Left lung (tissue), 10 donors: ENCODE measurements around the gene MAP1B. TPM values are rescaled to one million over a fixed set of nuclear protein-coding genes. Genes with fewer than 3 reads are reported as not detected.

Experiments
- ATAC-seq: fragments of 200-7000 bp; cut with Tn5 transposase; one replicate; pipeline ENCODE4 v1.9.1; 2020; ENCODE audit warnings: moderate library complexity
- DNase-seq, 4 donors: peaks; one replicate each; pipeline ENCODE4 v3.0.0-alpha.2; 2013 to 2020
- H3K27ac ChIP-seq, 2 donors: fragments of 200-600 bp; sonication (generic) in 1 of 2; one replicate each; pipeline versions ENCODE4 v1.5.0 to v1.8.0; 2020 to 2021
- H3K27me3 ChIP-seq, 2 donors: fragments of 200-600 bp; sonication (generic) in 1 of 2; one replicate each; pipeline versions ENCODE4 v1.5.0 to v1.8.0; 2020 to 2021
- H3K36me3 ChIP-seq, 2 donors: fragments of 200-600 bp; sonication (generic) in 1 of 2; one replicate each; pipeline versions ENCODE4 v1.5.0 to v1.8.0; 2020 to 2021
- H3K4me1 ChIP-seq, 2 donors: fragments of 200-600 bp; one replicate each; pipeline ENCODE4 v1.8.0; 2021
- H3K4me3 ChIP-seq, 2 donors: fragments of 200-600 bp; sonication (generic) in 1 of 2; one replicate each; pipeline versions ENCODE4 v1.5.0 to v1.8.0; 2020 to 2021; ENCODE audit warnings: mild to moderate bottlenecking in 1 of 2
- H3K9me3 ChIP-seq, 2 donors: fragments of 200-600 bp; sonication (generic) in 1 of 2; one replicate each; pipeline versions ENCODE4 v1.5.0 to v1.8.0; 2020 to 2021
- intact Hi-C, 2 donors: fragments of 100-400 bp; cut with DNase I; formaldehyde crosslinking; loops; one replicate each; pipeline versions ENCODE4 v1.11.2 to v1.14.2; 2022
- polyA plus RNA-seq, 6 donors: library from polyadenylated mRNA; unstranded; fragments of 120-200 nt; gene quantifications; one replicate each; pipeline ENCODE4 v1.2.1, GENCODE V29; 2013; ENCODE audit not compliant: insufficient read length in 6 of 6
- total RNA-seq, 2 donors: library from RNA; stranded (reverse); fragmentation: NEBNext Ultra II Directional; extraction: Animal tissue kit (Norgen Biotek cat#: 25700); gene quantifications; one replicate each; pipeline ENCODE4 v1.2.1, GENCODE V29; 2021
- TF ChIP-seq, protein P1 (sequence below), 2 donors: fragments of 200-600 bp; sonication (generic) in 1 of 2; IDR thresholded peaks; one replicate each; pipeline versions ENCODE4 v1.5.0 to v1.8.0; 2021; ENCODE audit warnings: antibody characterized with exemption in 2 of 2
- donor health status: DM: no; HTN: yes; CAD: no.
- donor health status: DM: no; HTN: no; CAD: no.

MAP1B gene
- total and polyA plus RNA-seq, 8 donors: 14.6 to 62.6 (median 23.3) TPM

DNA sequence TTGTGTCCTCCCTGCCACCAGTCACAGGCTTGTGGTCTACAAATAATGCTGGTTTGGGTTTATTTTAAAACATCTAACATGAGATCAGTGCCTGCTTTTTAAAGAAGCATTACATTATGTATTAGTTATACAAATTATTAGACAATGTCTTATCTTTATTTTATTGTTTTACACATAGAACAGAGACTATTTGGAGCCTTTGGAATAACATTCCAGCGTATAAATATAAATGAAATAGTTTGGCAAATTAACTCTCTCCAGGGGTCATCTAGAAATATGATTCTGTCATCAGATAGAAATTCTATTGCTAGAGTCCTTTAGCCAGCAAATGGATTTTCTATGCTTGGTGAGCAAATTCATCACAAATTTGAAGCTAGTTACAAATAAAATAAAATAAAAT, 22.4 kb downstream of the MAP1B start:
- intact Hi-C loops: no loop called here
- no peak for DNase-seq
- Histone ChIP-seq H3K36me3 (no peaks in the 10 kb centered on the region), H3K4me3 (no peak overlapping the region), H3K27me3 (no peaks in the 10 kb centered on the region), H3K9me3 (no peaks in the 10 kb centered on the region), H3K27ac (no peak overlapping the region), H3K4me1 (no peaks in the 10 kb centered on the region)
- TF ChIP-seq, protein P1, sequence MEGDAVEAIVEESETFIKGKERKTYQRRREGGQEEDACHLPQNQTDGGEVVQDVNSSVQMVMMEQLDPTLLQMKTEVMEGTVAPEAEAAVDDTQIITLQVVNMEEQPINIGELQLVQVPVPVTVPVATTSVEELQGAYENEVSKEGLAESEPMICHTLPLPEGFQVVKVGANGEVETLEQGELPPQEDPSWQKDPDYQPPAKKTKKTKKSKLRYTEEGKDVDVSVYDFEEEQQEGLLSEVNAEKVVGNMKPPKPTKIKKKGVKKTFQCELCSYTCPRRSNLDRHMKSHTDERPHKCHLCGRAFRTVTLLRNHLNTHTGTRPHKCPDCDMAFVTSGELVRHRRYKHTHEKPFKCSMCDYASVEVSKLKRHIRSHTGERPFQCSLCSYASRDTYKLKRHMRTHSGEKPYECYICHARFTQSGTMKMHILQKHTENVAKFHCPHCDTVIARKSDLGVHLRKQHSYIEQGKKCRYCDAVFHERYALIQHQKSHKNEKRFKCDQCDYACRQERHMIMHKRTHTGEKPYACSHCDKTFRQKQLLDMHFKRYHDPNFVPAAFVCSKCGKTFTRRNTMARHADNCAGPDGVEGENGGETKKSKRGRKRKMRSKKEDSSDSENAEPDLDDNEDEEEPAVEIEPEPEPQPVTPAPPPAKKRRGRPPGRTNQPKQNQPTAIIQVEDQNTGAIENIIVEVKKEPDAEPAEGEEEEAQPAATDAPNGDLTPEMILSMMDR (IDR thresholded peaks at IDR 0.05): no peak
- no peak for ATAC-seq

DNA sequence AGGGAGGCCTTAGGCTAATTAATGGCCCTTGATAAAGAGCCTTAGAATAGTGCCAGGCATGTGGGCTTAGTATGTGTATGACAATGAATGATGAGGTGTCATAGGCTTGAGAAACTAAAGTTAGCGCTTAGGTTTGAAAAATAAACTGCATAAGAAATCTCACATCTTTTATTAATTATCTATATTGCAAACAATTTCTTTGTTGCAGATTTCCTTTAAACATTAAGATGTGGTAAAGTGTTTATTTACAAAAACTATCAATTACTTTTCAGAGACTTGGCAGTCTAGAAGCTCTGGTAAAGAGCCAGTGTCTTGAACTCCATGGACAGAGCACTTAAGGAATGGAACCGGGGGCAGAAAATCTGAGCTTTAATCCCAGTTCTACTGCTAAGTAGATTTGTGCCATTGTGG, 23.1 kb downstream of the MAP1B start:
- DNase-seq (peak in 2 of 4 donors; percentile 75 to 83), ATAC-seq (peak; percentile 57)
- H3K4me1 ChIP-seq: no peaks in the 10 kb centered on the region
- TF ChIP-seq, protein P1 (IDR thresholded peaks at IDR 0.05): no peak
- H3K27me3 ChIP-seq: no peaks in the 10 kb centered on the region
- H3K4me3 ChIP-seq: no peak overlapping the region
- intact Hi-C loops: no loop called here
- H3K9me3 ChIP-seq: no peaks in the 10 kb centered on the region
- no peaks in the 10 kb centered on the region for H3K36me3 ChIP-seq
- no peak overlapping the region for H3K27ac ChIP-seq

DNA sequence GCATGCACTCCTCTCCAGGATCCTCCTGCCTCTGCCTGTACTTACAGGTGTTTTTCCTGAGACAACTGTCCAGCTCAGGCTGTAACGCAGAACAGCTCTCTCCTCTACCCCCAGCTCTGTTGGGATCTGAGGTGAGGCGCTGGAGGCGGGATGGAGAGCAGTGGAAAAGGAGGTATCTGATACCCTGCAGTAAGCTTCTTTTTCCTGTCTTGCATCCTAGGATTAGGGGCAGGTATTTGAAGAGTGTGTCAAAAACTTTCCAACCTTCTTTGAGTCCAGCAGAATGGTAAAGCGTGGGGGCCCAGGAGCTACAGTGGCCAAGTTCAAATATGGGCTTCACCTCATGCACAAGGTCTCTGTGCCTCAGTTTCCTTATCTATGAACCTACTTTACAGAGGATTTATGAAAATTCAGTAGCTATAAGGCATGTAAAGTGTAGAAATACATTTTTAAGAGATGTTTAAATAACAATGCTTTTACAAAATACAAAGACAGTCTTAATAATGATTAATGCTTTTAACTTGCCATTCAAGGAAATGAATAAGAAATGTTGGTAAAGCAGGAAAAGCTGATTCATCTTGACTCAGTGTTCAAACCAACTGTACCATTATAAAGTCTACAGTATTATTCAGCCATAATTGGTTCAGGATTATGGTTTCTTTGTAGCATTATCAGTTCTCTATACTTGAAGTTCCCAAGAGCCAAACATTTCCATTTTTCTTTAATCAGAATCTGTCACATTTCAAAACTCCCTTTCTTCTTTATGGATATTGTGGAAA, 26.1 kb downstream of the MAP1B start:
- ATAC-seq: no peak
- Histone ChIP-seq H3K4me1 (no peaks in the 10 kb centered on the region), H3K9me3 (no peaks in the 10 kb centered on the region), H3K27me3 (no peaks in the 10 kb centered on the region), H3K4me3 (no peak overlapping the region), H3K36me3 (no peaks in the 10 kb centered on the region), H3K27ac (no peak overlapping the region)
- TF ChIP-seq, protein P1 (IDR thresholded peaks at IDR 0.05): no peak
- intact Hi-C loops: no loop called here
- no peak for DNase-seq

DNA sequence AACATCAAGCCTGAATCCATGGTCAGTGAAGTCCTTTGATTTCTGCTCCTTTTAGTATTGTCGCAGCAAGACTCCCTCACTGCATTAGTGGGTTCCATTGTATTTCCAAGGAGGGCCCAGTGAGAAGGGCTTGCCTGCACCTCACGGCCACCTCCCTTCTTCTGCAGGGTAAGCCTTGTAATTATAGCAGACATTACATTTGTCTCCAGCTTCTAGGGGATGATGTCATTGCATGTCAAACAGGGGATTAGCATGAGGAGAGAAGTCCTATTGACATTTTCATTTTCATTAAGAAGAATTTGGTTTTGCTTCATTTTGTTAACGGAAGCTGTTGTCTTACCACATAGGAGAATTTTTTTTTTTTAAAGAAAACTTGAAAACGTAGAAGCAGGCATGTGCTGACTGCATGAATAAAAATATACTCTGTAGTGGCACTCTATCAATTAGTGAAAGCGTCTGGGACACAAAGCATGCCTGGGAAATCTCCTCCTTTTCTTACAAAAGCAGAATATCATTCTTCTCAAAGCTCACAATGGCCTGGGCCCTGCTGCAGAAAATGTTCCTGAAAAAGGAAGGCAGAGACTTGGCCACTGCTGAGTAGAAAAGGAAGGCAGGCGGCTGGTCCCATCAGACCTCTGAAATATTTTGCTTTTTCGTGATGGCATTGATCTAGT, 27.1 kb downstream of the MAP1B start:
- no peak for ATAC-seq
- Histone ChIP-seq H3K36me3 (no peaks in the 10 kb centered on the region), H3K4me1 (no peaks in the 10 kb centered on the region), H3K4me3 (no peak overlapping the region), H3K9me3 (no peaks in the 10 kb centered on the region), H3K27me3 (no peaks in the 10 kb centered on the region), H3K27ac (no peak overlapping the region)
- DNase-seq: no peak
- intact Hi-C loops: no loop called here
- TF ChIP-seq, protein P1 (IDR thresholded peaks at IDR 0.05): no peak

DNA sequence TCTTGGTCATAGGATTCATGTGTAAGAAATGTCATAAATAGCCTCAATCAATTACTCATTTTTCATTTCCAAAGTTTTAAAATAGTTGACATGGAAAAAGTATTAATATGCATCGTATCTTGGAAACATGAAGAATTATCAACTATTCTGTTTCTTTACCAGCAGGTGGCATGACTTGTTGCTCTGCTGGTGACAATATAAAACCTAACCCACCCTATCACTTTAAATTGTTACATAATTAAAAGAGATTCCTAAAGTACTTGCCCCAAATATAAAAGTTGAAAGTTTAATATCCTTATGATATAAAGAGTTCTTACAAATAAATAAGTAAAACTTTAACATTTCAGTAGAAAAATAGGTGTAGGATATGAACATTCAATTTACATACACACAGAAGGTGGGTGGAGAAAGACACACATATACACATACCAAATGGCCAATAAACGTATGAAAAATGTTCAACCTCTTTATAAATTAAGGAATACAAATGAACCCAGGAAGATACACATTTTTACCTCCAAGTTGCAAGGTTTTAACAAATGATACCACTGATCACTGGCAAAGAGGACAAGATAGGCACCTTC, 30.6 kb downstream of the MAP1B start:
- TF ChIP-seq, protein P1 (IDR thresholded peaks at IDR 0.05): peak; percentile 20 to 35
- no peaks in the 10 kb centered on the region for H3K27me3 ChIP-seq
- H3K36me3 ChIP-seq: no peaks in the 10 kb centered on the region
- H3K9me3 ChIP-seq: no peaks in the 10 kb centered on the region
- no peaks in the 10 kb centered on the region for H3K4me1 ChIP-seq
- peak; percentile 47 for ATAC-seq
- no peak overlapping the region for H3K4me3 ChIP-seq
- no peak for DNase-seq
- H3K27ac ChIP-seq: no peak overlapping the region
- intact Hi-C loops: no loop called here
